GM12892 (cell line): ENCODE results near the gene MAP6.

ENCODE experiments used
- POLR2A ChIP-seq: IDR thresholded peaks from 2 replicates; pipeline ENCODE4 v1.6.1; 2011; ENCODE audit warnings: low read depth, low read length, control low read depth
- POLR2AphosphoS5 ChIP-seq: IDR thresholded peaks from 2 replicates; pipeline ENCODE4 v1.6.1; 2011; ENCODE audit warnings: low read depth, low read length, control low read depth
- TAF1 ChIP-seq: IDR thresholded peaks from 2 replicates; pipeline ENCODE4 v1.6.1; 2011; ENCODE audit warnings: low read depth, mild to moderate bottlenecking, control low read depth, low read length, borderline replicate concordance

DNA sequence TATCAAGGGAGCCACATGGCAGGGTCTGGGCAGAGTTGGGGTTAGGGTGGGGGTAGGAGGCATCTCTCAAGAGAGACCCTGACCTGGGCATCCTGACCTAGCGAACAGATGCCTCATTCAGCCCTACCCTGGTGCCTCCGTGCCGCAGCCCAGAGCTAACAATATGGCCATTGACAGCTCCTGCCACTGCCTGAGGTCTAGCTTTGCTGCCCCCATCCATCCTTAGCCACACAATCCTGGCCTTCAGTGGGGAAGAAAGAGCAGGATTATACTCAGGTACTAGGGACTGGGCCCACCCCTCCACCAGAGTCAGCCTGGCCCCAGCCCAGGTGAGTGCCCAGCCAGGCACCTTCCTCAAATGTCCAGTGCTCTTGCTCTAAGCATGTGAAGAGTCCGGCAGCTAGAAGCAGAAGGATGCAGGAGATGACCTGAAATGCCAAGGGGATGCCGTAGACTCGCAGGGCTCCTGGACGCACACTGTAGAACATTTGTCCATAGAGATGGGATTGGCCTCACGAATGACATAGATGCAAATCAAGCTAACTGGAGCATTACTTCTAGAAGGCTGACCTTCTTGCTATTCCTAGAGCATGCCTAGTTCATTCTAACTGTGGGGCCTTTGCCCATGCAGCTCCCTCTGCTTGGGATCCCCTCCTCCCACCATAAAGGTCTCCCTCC lies 120.1 kb downstream of the MAP6 start:
- no peak for TF ChIP-seq POLR2AphosphoS5
- no peak for TF ChIP-seq POLR2A
- TF ChIP-seq TAF1: no peak
